ENCODE data around the gene WAS. TPM values are rescaled to one million over a fixed set of nuclear protein-coding genes. Genes with fewer than 3 reads are reported as not detected.

Gene WAS
- 0.19 TPM in 1 of 2 replicates, not detected in the other for total RNA-seq

GRCh38 chrX:48683411-48683982 is at the start of gene WAS:
WAS (plus strand) TSS chrX:48683799; CDS start chrX:48683854, 55 bp downstream.

GRCh38 chrX:48696301-48696908 is 12.8 kb downstream of the WAS start, which contains the start of gene SUV39H1:
SUV39H1 (plus strand) TSS chrX:48696734; CDS start chrX:48696785, 51 bp downstream.

Other genes starting within 250 kb of the WAS start
- 9.1 and 21.2 TPM in 2 replicates for gene SLC38A5, start 213.5 kb upstream of the WAS start, total RNA-seq
- gene FTSJ1, start 207.6 kb upstream of the WAS start, total RNA-seq, result 34.3 and 39.9 TPM in 2 replicates
- 3.2 and 10.3 TPM in 2 replicates for gene PORCN, start 174.8 kb upstream of the WAS start, total RNA-seq
- gene EBP, start 162.0 kb upstream of the WAS start, total RNA-seq, result 57.5 and 134 TPM in 2 replicates
- gene TBC1D25, start 144.1 kb upstream of the WAS start, total RNA-seq, result 4.5 and 11.1 TPM in 2 replicates
- 104 and 354 TPM in 2 replicates for gene RBM3, start 109.3 kb upstream of the WAS start, total RNA-seq
- gene WDR13, start 86.3 kb upstream of the WAS start, total RNA-seq, result 129 and 172 TPM in 2 replicates
- 5.0 and 6.5 TPM in 2 replicates for gene SUV39H1, start 12.9 kb downstream of the WAS start, total RNA-seq
- not detected in 2 replicates for gene GLOD5, start 77.9 kb downstream of the WAS start, total RNA-seq
- not detected in 2 replicates for gene GATA1, start 102.8 kb downstream of the WAS start, total RNA-seq
- gene HDAC6, start 118.3 kb downstream of the WAS start, total RNA-seq, result 24.6 and 38.4 TPM in 2 replicates
- gene ERAS, start 142.7 kb downstream of the WAS start, total RNA-seq, result not detected in 2 replicates
- gene PCSK1N, start 151.8 kb downstream of the WAS start, total RNA-seq, result 0.31 TPM in 1 of 2 replicates, not detected in the other
- 13.9 and 19.1 TPM in 2 replicates for gene TIMM17B, start 214.0 kb downstream of the WAS start, total RNA-seq
- 70.0 and 82.4 TPM in 2 replicates for gene PQBP1, start 214.1 kb downstream of the WAS start, total RNA-seq
- gene SLC35A2, start 227.8 kb downstream of the WAS start, total RNA-seq, result 5.7 and 14.5 TPM in 2 replicates
- gene PIM2, start 235.2 kb downstream of the WAS start, total RNA-seq, result 2.8 and 4.0 TPM in 2 replicates

Data from bladder microvascular endothelial cell (primary cell).